NT2/D1 (cell line): ENCODE results near the gene PDCL3.
A peak's percentile ranks its signal among the peaks of the same experiment; 100 is the strongest.

Experiments
- DNase-seq: peaks from one replicate; pipeline ENCODE4 v3.0.0-alpha.2; 2011; ENCODE audit warnings: low read depth, low spot score
- H3K27me3 ChIP-seq: 2 replicates; pipeline ENCODE4 v1.6.0; 2011; ENCODE audit warnings: mild to moderate bottlenecking; ENCODE audit not compliant: insufficient read length, insufficient read depth
- H3K36me3 ChIP-seq: 2 replicates; pipeline ENCODE4 v1.6.1; 2011; ENCODE audit warnings: mild to moderate bottlenecking, low read length, mixed read lengths; ENCODE audit not compliant: insufficient read depth, insufficient read length
- H3K4me1 ChIP-seq: 2 replicates; pipeline ENCODE4 v1.5.1; 2011; ENCODE audit not compliant: insufficient read depth, insufficient read length
- H3K4me3 ChIP-seq: 2 replicates; pipeline ENCODE4 v1.5.1; 2011; ENCODE audit warnings: low read depth; ENCODE audit not compliant: insufficient read length
- H3K9ac ChIP-seq: 2 replicates; pipeline ENCODE4 v1.6.0; 2011; ENCODE audit warnings: low read depth; ENCODE audit not compliant: insufficient read length
- H3K9me3 ChIP-seq: 2 replicates; pipeline ENCODE4 v1.5.1; 2011; ENCODE audit warnings: mild to moderate bottlenecking, low read length; ENCODE audit not compliant: insufficient read depth
- SUZ12 ChIP-seq: IDR thresholded peaks from 2 replicates; pipeline ENCODE4 v1.6.1; 2011; ENCODE audit not compliant: insufficient read length, insufficient read depth; ENCODE audit errors: extremely low read depth
- YY1 ChIP-seq: IDR thresholded peaks from 2 replicates; pipeline ENCODE4 v1.6.1; 2011; ENCODE audit not compliant: insufficient read length, insufficient read depth
- ZNF274 ChIP-seq: IDR thresholded peaks from 2 replicates; pipeline ENCODE4 v1.6.1; 2011; ENCODE audit warnings: mild to moderate bottlenecking, low read depth, low read length

Gene PDCL3

DNA sequence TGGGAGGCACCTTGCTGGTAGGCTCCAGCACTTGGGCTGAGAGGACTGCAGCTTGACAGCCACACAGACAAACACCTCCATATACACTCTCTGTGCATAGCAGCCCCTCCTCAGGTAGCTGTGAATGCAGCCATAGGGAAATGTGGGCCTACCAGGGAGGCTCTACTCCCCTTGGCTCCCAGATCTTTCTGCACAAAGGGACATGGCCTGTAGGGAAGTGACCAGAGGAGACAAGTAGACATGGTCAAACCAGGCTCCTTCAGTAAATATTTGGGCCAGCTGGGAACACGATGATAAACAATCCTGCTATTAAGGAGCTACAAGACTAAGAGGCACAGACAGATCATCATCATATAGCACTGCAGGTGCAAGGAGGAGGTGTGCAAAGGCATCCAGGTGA lies 35.9 kb upstream of the PDCL3 start:
- DNase-seq = no peak
- TF ChIP-seq ZNF274 (no peak), YY1 (no peak), SUZ12 (no peak)
- Histone ChIP-seq H3K4me3 (no peak overlapping the region), H3K4me1 (no peaks in the 10 kb centered on the region), H3K9me3 (no peaks in the 10 kb centered on the region), H3K9ac (no peak overlapping the region), H3K27me3 (no peaks in the 10 kb centered on the region), H3K36me3 (no peaks in the 10 kb centered on the region)

DNA sequence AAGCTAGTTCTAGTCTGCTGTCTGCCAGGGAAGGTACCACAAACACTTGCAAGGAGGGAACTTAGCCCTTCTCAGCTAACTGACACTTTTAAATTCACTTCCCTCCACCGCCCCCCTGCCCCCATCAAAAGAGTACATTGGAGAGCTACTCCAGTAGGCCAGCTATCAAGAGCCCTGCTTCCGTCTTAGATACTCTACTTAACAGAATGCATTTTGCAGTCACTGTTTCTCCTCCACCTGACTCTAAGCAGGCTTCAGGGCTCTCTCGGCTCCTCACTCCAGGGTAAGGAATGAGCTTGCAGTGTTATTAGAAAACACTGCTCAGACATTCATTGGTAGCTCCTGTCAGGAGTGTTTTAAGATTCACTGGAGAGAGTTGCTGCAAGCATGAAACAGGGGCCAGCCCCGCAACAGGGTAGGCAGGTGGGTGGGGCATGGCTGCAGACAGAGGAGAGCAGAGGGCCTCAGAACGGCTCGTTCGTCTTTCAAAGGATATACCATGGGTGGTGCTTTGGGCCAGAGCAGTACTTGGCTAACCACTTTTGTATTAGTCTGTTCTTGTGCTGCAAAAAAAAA lies 35.3 kb upstream of the PDCL3 start:
- H3K9me3 ChIP-seq = no peaks in the 10 kb centered on the region
- H3K27me3 ChIP-seq = no peaks in the 10 kb centered on the region
- no peak for TF ChIP-seq SUZ12
- no peak for TF ChIP-seq ZNF274
- TF ChIP-seq YY1 = no peak

DNA sequence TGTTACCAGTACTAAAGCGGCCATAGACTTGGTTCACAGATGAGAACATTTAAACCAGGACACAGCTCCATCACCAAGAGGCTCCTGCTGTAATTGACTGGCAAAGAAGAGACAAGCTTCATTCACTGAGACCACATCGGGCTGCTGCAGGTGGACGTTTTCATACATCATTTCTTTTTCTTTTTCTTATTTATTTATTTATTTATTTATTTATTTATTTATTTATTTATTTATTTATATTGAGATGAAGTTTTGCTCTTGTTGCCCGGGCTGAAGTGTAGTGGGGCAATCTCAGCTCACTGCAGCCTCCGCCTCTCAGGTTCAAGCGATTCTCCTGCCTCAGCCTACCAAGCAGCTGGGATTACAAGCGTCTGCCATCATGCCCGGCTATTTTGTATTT lies 33.6 kb upstream of the PDCL3 start:
- H3K4me1 ChIP-seq = no peaks in the 10 kb centered on the region
- H3K9ac ChIP-seq = no peak overlapping the region
- no peak for DNase-seq
- H3K36me3 ChIP-seq = no peaks in the 10 kb centered on the region
- H3K4me3 ChIP-seq = no peak overlapping the region
- no peaks in the 10 kb centered on the region for H3K27me3 ChIP-seq
- H3K9me3 ChIP-seq = no peaks in the 10 kb centered on the region; the same call in 1 of the 2 replicates
- TF ChIP-seq SUZ12 (no peak), ZNF274 (no peak), YY1 (no peak)

More for the DNA sequence above, 35.3 kb upstream of the PDCL3 start:
- Histone ChIP-seq H3K4me1 (no peaks in the 10 kb centered on the region), H3K9ac (no peak overlapping the region), H3K4me3 (no peak overlapping the region), H3K36me3 (no peaks in the 10 kb centered on the region)
- DNase-seq = no peak

DNA sequence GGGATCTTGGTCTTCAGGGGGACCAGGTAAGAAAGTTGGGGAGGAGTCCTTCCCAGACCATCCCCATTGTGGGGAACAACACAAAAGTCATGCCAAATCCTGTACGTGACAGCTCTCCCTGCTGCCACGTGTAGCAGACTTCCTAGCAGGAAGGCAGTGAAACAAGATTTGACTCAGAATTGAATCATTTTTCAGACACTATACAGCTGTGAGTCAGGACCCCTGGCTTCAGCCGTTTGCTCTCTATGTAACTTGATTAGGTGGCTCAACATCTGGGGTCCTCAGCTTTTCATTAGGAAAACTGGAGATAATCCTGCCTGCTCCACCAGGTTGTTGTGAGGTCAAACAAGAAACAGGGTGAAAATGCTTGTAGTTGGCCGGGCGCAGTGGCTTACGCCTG lies 32.9 kb upstream of the PDCL3 start:
- no peak for DNase-seq
- H3K4me3 ChIP-seq = no peak overlapping the region

DNA sequence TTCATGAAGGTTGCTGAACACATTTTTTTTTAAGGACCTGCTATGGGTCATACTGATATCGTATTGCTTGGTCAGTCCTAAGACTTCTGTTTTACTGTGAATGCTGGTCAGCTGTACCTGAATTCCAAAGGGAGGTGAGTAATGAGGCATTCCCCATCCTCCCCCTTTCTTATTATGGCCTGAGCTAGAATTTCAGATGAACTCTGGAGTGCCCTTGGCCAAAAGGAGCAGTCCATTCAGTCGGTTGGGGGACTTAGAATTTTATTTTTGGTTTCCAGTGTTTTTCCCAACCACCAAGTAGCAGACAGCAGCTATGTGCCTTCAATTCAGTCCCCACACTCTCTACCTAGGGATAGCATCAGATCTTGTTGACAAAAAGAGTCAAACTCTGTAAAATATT lies 26.9 kb upstream of the PDCL3 start:
- no peak for DNase-seq
- H3K9me3 ChIP-seq = no peaks in the 10 kb centered on the region; the same call in 1 of the 2 replicates
- no peak overlapping the region for H3K4me3 ChIP-seq
- H3K9ac ChIP-seq = no peak overlapping the region
- no peak for TF ChIP-seq ZNF274
- no peak for TF ChIP-seq SUZ12
- TF ChIP-seq YY1 = no peak
- H3K36me3 ChIP-seq = no peaks in the 10 kb centered on the region
- H3K4me1 ChIP-seq = no peaks in the 10 kb centered on the region
- H3K27me3 ChIP-seq = peaks cover 13% of the 10 kb centered on the region

More for the DNA sequence above, 32.9 kb upstream of the PDCL3 start:
- Histone ChIP-seq H3K36me3 (no peaks in the 10 kb centered on the region), H3K4me1 (no peaks in the 10 kb centered on the region), H3K9me3 (no peaks in the 10 kb centered on the region; the same call in 1 of the 2 replicates), H3K9ac (no peak overlapping the region), H3K27me3 (no peaks in the 10 kb centered on the region)
- TF ChIP-seq YY1 (no peak), ZNF274 (no peak), SUZ12 (no peak)

DNA sequence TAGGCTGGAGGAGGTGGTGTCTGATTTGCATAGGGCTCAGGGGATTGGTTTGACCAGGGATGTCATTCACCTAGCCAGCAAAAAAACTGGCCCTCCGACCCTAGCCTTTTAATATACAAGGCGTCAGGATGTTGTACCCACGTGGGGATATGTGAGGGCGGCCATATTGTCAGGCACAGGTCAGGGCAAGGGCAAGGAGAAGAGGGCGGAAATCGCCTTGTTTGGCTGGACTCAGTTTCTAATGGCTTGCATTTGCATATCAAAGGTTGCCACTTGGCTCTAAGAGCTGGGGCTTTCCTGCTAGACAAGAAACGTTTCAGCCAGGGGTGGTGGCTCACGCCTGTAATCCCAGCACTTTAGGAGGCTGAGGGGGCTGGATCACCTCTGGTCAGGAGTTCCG lies 24.9 kb upstream of the PDCL3 start:
- H3K4me3 ChIP-seq = no peak overlapping the region
- H3K4me1 ChIP-seq = no peaks in the 10 kb centered on the region
- no peaks in the 10 kb centered on the region for H3K36me3 ChIP-seq
- H3K27me3 ChIP-seq = peaks cover 13% of the 10 kb centered on the region
- peak; percentile 85 for DNase-seq
- H3K9me3 ChIP-seq = peaks cover 7% of the 10 kb centered on the region
- no peak overlapping the region for H3K9ac ChIP-seq
- no peak for TF ChIP-seq SUZ12
- no peak for TF ChIP-seq ZNF274
- peak; percentile 72 for TF ChIP-seq YY1

DNA sequence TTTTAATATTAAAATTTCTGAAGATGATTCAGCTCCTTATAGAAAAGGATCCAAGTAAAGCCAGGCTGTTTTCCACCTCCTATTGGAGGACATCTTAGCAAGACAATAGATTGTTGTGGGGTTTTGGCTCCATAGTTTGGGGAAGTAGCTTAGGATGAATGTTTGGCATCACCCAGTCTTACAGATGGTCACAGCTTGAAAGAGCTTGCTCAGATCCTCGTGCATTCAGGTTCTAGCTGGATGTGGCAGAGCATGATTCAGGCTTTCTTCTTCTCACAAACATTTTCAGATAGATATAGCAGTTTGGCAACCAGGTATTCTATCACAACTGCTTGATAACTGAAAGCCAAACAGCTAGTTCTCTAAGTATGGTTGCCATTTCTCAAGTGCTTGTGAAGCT lies 23.6 kb upstream of the PDCL3 start:
- no peak overlapping the region for H3K4me3 ChIP-seq

More for the DNA sequence above, 23.6 kb upstream of the PDCL3 start:
- no peaks in the 10 kb centered on the region for H3K4me1 ChIP-seq
- H3K9me3 ChIP-seq = peaks cover 20% of the 10 kb centered on the region
- H3K36me3 ChIP-seq = no peaks in the 10 kb centered on the region
- TF ChIP-seq SUZ12 (no peak), YY1 (no peak), ZNF274 (no peak)
- H3K27me3 ChIP-seq = peaks cover 13% of the 10 kb centered on the region
- DNase-seq = no peak
- no peak overlapping the region for H3K9ac ChIP-seq
